Measurements from ENCODE around the gene ZNF564. TPM values are rescaled to one million over a fixed set of nuclear protein-coding genes. Genes with fewer than 3 reads are reported as not detected.
"Not testable (repeated sequence)": the region's sequence is repeated elsewhere in the genome, so short reads cannot be mapped to it uniquely, and the experiment has no call there.

ZNF564 gene
- total RNA-seq, 4 donors from 2014 or later, result 6.9 to 10.1 (median 8.8) TPM

GRCh38 chr19:12580180-12580694, 29.0 kb upstream of the ZNF564 start:
- H3K4me3 ChIP-seq (ENCODE audit: low read depth, poor library complexity, severe bottlenecking), result no peak overlapping the region
- TF ChIP-seq, protein P1, sequence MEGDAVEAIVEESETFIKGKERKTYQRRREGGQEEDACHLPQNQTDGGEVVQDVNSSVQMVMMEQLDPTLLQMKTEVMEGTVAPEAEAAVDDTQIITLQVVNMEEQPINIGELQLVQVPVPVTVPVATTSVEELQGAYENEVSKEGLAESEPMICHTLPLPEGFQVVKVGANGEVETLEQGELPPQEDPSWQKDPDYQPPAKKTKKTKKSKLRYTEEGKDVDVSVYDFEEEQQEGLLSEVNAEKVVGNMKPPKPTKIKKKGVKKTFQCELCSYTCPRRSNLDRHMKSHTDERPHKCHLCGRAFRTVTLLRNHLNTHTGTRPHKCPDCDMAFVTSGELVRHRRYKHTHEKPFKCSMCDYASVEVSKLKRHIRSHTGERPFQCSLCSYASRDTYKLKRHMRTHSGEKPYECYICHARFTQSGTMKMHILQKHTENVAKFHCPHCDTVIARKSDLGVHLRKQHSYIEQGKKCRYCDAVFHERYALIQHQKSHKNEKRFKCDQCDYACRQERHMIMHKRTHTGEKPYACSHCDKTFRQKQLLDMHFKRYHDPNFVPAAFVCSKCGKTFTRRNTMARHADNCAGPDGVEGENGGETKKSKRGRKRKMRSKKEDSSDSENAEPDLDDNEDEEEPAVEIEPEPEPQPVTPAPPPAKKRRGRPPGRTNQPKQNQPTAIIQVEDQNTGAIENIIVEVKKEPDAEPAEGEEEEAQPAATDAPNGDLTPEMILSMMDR (IDR thresholded peaks at IDR 0.05), result no peak
- no peak for TF ChIP-seq POLR2A (IDR thresholded peaks at IDR 0.05)
- 96% methylated on average over 11 of the region's 11 CpGs for WGBS, 2 donors
- intact Hi-C loops (cut with DNase I; ENCODE audit: low total_unique reads), result no loop called here
- DNase-seq (ENCODE audit: low spot score in 2 of 2), result no peak

GRCh38 chr19:12578641-12579040, 27.4 kb upstream of the ZNF564 start:
- no peak overlapping the region for H3K4me3 ChIP-seq (ENCODE audit: low read depth, poor library complexity, severe bottlenecking)
- DNase-seq (ENCODE audit: low spot score in 2 of 2), result no peak
- WGBS, 2 donors, result 94 to 97% methylated on average over 10 of the region's 10 CpGs
- intact Hi-C loops (cut with DNase I; ENCODE audit: low total_unique reads), result no loop called here
- TF ChIP-seq, protein P1 (IDR thresholded peaks at IDR 0.05), result no peak
- no peak for TF ChIP-seq POLR2A (IDR thresholded peaks at IDR 0.05)

GRCh38 chr19:12574036-12574435, 22.8 kb upstream of the ZNF564 start:
- H3K4me3 ChIP-seq (ENCODE audit: low read depth, poor library complexity, severe bottlenecking), result no peak overlapping the region
- no peak for DNase-seq (ENCODE audit: low spot score in 2 of 2)
- TF ChIP-seq, protein P1 (IDR thresholded peaks at IDR 0.05), result no peak
- TF ChIP-seq POLR2A (IDR thresholded peaks at IDR 0.05), result no peak
- intact Hi-C loops (cut with DNase I; ENCODE audit: low total_unique reads), result no loop called here
- WGBS, 2 donors, result 48% methylated on average over 7 of the region's 7 CpGs

DNA sequence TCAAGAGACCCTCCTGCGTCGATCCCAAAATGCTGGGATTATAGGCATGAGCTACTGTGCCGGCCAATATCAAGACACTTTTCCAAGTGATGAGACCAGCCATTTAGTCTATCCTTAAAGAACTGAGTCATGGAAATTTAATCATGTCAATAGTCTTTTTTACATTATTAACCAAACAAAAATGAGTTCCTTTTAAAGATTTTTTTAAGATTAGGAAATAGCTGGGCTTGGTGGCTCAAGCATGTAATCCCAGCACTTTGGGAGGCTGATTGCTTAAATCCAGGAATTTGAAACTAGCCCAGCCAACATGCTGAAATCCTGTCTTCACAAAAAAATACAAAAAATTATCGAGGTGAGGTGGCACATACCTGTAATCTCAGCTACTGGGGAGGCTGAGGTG, 16.7 kb upstream of the ZNF564 start:
- WGBS, 2 donors, result 83 to 85% methylated on average over 4 of the region's 4 CpGs
- TF ChIP-seq POLR2A (IDR thresholded peaks at IDR 0.05), result no peak
- TF ChIP-seq, protein P1 (IDR thresholded peaks at IDR 0.05), result no peak

DNA sequence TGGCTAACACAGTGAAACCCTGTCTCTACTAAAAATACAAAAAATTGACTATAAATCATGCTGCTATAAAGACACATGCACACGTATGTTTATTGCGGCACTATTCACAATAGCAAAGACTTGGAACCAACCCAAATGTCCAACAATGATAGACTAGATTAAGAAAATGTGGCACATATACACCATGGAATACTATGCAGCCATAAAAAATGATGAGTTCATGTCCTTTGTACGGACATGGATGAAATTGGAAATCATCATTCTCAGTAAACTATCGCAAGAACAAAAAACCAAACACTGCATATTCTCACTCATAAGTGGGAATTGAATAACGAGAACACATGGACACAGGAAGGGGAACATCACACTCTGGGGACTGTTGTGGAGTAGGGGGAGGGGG, 15.1 kb upstream of the ZNF564 start:
- DNase-seq (ENCODE audit: low spot score in 2 of 2); H3K4me3 ChIP-seq (ENCODE audit: low read depth, poor library complexity, severe bottlenecking); intact Hi-C loops (cut with DNase I; ENCODE audit: low total_unique reads): not testable (repeated sequence)
- WGBS, 2 donors, result 91 to 95% methylated on average over 5 of the region's 5 CpGs

More for the DNA sequence above, 16.7 kb upstream of the ZNF564 start:
- intact Hi-C loops (cut with DNase I; ENCODE audit: low total_unique reads), result no loop called here
- H3K4me3 ChIP-seq (ENCODE audit: low read depth, poor library complexity, severe bottlenecking), result no peak overlapping the region
- DNase-seq (ENCODE audit: low spot score in 2 of 2), result no peak

GRCh38 chr19:12564016-12564664, 12.9 kb upstream of the ZNF564 start:
- 21 to 22% methylated on average over 19 of the region's 19 CpGs for WGBS, 2 donors
- no peak overlapping the region for H3K4me3 ChIP-seq (ENCODE audit: low read depth, poor library complexity, severe bottlenecking)
- DNase-seq (ENCODE audit: low spot score in 2 of 2), result peak; percentile 89 to 98
- no peak for TF ChIP-seq POLR2A (IDR thresholded peaks at IDR 0.05)
- TF ChIP-seq, protein P1 (IDR thresholded peaks at IDR 0.05), result peak in 1 of 3 donors; percentile 84
- intact Hi-C loops (cut with DNase I; ENCODE audit: low total_unique reads), result no loop called here
